GM19455 (cell line): ENCODE results near the gene CD4.
"Not testable (repeated sequence)": the region's sequence is repeated elsewhere in the genome, so short reads cannot be mapped to it uniquely, and the experiment has no call there.

ENCODE experiments used
- ATAC-seq: cut with Tn5 transposase; IDR thresholded peaks from one replicate; pipeline ENCODE4 v1.9.1; 2021; ENCODE audit not compliant: unreplicated experiment

The CD4 gene

GRCh38 chr12:6788972-6789924 lies at the start of gene CD4:
Gene CD4 (plus strand): TSS chr12:6789528. CDS start chr12:6800139, 10,611 bp downstream.
- ATAC-seq = no peak

GRCh38 chr12:6742080-6742479 lies 47.2 kb upstream of the CD4 start:
- ATAC-seq = not testable (repeated sequence)

- ATAC-seq = no peak
Observed at GRCh38 chr12:6742834-6743233, 46.5 kb upstream of the CD4 start.

- not testable (repeated sequence) for ATAC-seq
Observed at GRCh38 chr12:6743300-6743699, 46.0 kb upstream of the CD4 start.

GRCh38 chr12:6745741-6746525 lies 43.4 kb upstream of the CD4 start:
- ATAC-seq = no peak

GRCh38 chr12:6747216-6747615 lies 42.1 kb upstream of the CD4 start:
- ATAC-seq = no peak

GRCh38 chr12:6748761-6749160 lies 40.6 kb upstream of the CD4 start:
- no peak for ATAC-seq

GRCh38 chr12:6750506-6750905 lies 38.8 kb upstream of the CD4 start:
- no peak for ATAC-seq

GRCh38 chr12:6751767-6752166 lies 37.6 kb upstream of the CD4 start:
- no peak for ATAC-seq

GRCh38 chr12:6752167-6752920 lies 37.0 kb upstream of the CD4 start:
- ATAC-seq = no peak

GRCh38 chr12:6752921-6753771 lies 36.2 kb upstream of the CD4 start, which contains the start of gene MLF2:
Gene MLF2 (minus strand): TSS chr12:6753141. CDS start chr12:6752334, 807 bp downstream.
- ATAC-seq = peak; percentile 90

GRCh38 chr12:6753772-6754356 lies 35.5 kb upstream of the CD4 start:
- no peak for ATAC-seq

- no peak for ATAC-seq
Observed at GRCh38 chr12:6754411-6754810, 34.9 kb upstream of the CD4 start.

GRCh38 chr12:6757028-6757690 lies 32.2 kb upstream of the CD4 start:
- ATAC-seq = no peak

GRCh38 chr12:6758506-6759095 lies 30.7 kb upstream of the CD4 start:
- ATAC-seq = no peak

GRCh38 chr12:6759741-6760140 lies 29.6 kb upstream of the CD4 start:
- ATAC-seq = no peak

GRCh38 chr12:6763380-6763779 lies 25.9 kb upstream of the CD4 start:
- no peak for ATAC-seq

- ATAC-seq = peak; percentile 83
Observed at GRCh38 chr12:6764011-6764828, 25.1 kb upstream of the CD4 start.
